Activated CD4-positive, alpha-beta T cell treated with anti-CD3 and anti-CD28 coated beads, Interleukin-2, amount 50 U/mL, for 48 hours (primary cell): ENCODE data around the gene DNAI4.
"Not testable (repeated sequence)": the region's sequence is repeated elsewhere in the genome, so short reads cannot be mapped to it uniquely, and the experiment has no call there.

ENCODE experiments used
- DNase-seq, 2 experiments: peaks; one replicate each; pipeline ENCODE4 v3.0.0-alpha.2; 2020

DNAI4 gene

GRCh38 chr1:66927528-66927927 lies 2.9 kb upstream of the DNAI4 start:
- DNase-seq, result no peak

DNA sequence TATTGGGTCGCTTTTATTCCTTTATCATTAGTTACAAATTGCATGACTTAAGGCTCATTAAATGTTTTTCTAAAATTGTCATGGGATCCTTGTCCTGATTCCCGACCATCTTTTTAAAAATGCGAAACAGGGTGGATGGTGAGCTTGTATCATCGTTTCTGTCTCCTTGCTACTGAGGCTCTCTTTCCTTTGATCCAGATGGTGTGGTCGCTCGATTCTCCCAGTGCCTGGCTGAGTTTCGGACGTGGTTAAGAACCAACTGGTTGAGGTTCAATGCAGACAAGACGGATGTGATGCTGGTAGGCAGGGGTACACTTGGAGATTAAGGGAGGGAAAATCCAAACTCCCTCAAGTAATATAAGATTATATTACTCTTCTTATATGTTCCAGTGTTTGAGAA lies 1.3 kb upstream of the DNAI4 start:
- DNase-seq, result no peak

DNA sequence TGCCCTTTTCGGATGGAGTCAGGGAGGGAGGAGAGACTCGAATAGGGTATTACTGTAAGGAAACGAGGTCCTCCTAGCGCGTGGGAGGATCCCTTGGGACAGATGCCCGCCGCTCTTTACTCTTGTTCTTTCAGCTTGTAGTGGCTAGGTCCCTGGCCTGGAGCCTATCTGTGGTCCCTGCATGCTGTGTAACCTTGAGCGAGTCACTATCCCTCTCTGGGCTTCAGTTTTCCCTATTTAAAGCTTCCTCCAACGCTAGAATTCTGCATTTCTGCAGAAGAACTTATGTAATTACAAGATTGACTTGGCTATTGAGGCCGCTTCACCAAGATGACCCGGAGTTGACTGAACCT lies 878 bp upstream of the DNAI4 start:
- DNase-seq, result no peak

GRCh38 chr1:66920543-66920942 lies 4.1 kb downstream of the DNAI4 start:
- no peak for DNase-seq

DNA sequence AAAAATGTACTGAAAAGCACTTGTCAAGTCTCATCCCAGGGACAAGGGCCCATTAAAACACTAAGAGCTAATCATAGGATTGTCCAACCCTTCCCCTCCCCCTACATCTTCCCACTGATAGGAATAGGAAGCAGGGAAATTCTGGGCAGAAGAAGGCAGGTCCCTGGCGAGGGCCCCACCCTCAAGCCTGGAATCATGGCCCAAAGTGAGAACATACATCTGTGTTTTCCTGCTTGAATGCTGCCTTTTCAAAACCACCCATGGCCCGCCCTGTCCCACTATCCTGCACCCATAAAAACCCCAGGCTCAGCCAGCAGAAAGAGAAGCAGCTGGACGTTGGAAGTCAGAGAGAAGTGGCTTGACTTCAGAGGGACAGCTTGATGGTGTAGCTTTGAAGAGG lies 4.8 kb downstream of the DNAI4 start:
- no peak for DNase-seq

- DNase-seq, result no peak
These were observed 5.6 kb downstream of the DNAI4 start for GRCh38 chr1:66919063-66919462.

GRCh38 chr1:66917476-66917875 lies 7.2 kb downstream of the DNAI4 start:
- no peak for DNase-seq

- no peak for DNase-seq
These were observed 8.3 kb downstream of the DNAI4 start for GRCh38 chr1:66916320-66916719.

DNA sequence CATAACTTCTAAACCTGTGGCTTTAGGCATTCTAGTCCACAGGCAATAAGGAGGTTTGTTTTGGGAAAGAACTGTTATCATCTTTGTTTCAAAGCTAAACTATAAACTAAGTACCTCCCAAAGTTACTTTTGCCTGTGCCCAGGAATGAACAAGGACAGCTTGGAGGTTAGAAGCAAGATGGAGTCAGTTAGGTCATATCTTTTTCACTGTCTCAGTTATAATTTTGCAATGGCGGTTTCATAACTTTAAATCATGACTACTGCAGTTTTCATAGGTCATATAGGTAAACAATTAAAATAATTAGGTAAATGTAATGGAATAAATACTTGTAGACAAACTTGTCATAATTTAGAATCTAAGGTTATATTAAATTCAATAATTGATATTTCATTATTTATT lies 9.5 kb downstream of the DNAI4 start:
- DNase-seq, result not testable (repeated sequence)

DNA sequence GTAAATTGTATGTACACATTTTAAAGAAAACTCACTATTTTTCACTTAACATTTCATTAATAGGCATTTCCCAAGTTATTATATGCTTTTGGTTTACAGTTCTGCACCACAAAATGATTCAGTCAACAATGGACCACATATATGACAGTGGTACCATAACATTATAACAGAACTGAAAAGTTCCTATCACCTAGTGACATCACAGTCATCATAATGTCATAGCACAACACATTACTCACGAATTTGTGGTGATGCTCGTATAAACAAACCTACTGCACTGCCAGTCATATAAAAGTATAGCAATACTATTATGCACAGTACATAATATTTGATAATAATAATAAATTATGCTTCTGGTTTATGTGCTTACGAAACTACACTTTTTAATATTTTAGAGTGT lies 30.9 kb downstream of the DNAI4 start:
- no peak for DNase-seq

GRCh38 chr1:66890621-66891020 lies 34.0 kb downstream of the DNAI4 start:
- no peak for DNase-seq

DNA sequence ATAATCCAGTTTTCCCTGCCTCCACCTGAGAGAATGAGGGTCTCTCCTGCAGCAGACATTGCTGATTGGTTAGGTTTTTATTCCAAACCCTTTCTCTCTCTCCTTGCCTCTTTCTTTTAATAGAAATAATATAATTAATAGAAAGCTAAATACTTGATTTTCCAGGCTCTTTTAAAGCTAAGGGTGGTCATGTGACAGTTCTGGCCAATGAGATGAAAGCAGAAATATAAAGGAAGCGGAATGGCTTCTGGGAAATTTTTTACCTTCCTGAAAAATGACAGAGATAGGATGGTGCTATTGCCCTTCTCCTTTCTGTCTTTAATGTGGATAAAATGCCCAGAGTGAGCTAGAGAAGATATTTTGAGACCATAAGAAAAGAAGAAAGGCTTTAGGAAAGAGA lies 35.6 kb downstream of the DNAI4 start:
- no peak for DNase-seq

GRCh38 chr1:66876664-66877063 lies 48.0 kb downstream of the DNAI4 start:
- no peak for DNase-seq

GRCh38 chr1:66873111-66873510 lies 51.5 kb downstream of the DNAI4 start:
- no peak for DNase-seq

GRCh38 chr1:66872024-66872423 lies 52.6 kb downstream of the DNAI4 start:
- DNase-seq, result not testable (repeated sequence)

GRCh38 chr1:66867501-66867900 lies 57.2 kb downstream of the DNAI4 start:
- DNase-seq, result no peak

DNA sequence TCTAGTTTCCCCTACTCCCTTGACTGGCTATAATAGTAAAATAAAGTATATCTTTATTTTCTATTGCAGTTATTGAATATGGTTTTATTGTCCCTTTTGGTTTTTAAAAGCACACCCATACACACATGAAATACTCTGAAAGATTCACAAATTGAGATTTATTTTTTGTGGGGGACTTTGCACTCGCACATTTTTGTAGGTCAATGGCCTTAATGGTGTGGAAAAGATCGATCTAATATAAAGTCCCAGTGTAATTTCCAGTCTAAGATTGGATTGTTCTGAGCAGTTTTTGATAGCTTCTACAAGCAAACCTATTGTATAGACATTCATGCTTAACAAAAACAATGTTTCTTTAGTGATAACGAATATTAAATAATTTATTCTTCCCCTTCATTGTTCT lies 64.1 kb downstream of the DNAI4 start:
- no peak for DNase-seq

DNA sequence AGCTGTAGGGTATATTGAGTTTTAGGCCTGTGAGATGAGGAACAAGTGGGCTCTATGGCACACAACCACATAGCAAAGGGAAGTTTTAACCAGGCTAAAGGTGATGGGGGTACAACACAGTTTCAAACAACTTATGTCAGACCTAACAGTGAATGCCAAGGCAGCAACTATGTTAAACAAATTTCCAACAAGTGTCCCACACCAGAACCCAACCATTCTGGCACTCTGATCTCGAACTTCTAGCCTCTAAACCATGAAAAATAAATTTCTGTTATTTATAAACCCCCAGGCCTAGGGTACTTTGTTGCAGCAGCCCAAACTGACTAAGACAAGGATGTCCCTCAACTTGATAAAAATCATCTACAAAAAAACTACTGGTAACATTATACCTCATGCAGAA lies 71.3 kb downstream of the DNAI4 start:
- no peak for DNase-seq

GRCh38 chr1:66852870-66853269 lies 71.8 kb downstream of the DNAI4 start:
- DNase-seq, result no peak

- DNase-seq, result no peak
These were observed 73.7 kb downstream of the DNAI4 start for GRCh38 chr1:66850989-66851388.

DNA sequence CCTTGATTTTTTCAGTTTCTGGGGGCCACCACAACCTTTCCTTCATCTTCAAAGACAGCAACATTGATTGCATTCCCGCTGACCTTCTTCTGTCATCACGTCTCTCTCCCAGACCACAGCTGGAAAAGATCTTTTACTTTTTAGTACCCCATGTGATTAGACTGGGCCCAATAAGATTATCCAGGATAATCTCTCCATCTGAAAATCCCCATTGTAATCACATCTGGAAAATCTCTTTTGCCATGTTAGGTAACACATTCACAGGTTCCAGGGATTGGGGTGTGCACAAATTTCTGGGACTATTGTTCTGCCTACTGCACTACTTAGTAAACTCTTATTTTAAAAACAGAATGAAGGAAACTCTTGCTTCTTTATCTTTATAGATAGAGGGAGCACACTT lies 76.5 kb downstream of the DNAI4 start:
- DNase-seq, result no peak

- DNase-seq, result no peak
These were observed 83.7 kb downstream of the DNAI4 start for GRCh38 chr1:66840929-66841328.

- DNase-seq, result no peak
These were observed 89.7 kb downstream of the DNAI4 start for GRCh38 chr1:66834926-66835325.

DNA sequence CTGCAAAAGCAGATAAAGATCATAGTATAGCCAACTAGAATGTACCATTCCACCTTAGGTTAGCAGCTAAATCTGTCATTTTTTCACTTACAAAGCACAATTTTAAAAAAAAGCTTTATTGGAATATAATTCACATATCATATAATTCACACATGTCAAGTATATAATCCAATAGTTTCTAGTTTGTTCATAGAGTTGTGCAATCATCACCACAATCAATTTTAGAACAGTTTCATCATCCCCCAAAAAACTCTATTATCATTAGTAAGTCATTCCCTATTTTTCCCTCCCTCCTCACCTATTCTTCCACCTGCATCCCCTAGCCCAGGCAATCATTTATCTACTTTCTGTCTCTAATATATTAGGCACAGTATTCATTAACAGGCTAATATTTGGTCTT lies 91.5 kb downstream of the DNAI4 start:
- no peak for DNase-seq

- no peak for DNase-seq
These were observed 93.0 kb downstream of the DNAI4 start for GRCh38 chr1:66831529-66832239.

DNA sequence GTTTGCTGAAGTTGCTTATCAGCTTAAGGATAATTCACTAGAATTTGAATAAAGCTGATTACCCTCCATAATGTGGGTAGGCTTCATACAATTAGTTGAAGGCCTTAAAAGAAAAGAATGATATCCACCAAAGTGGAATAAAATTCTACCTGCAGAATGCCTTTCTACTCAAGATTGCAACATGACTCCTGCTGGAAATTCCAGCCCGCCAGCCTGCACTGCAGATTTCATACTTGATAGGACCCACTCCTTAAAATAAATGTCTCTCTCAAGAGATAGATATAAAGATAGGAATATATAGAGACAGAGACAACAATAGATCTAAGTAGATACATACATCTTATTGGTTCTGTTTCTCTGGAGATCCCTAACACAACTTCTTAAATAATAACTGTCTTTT lies 99.9 kb downstream of the DNAI4 start:
- DNase-seq, result no peak
